Mucosa of rectum (tissue), 2 donors: Measurements from ENCODE around the gene RHEB.

ENCODE experiments used
- H3K27ac ChIP-seq, 2 donors: one replicate each; pipeline ENCODE4 v1.7.0; 2013; ENCODE audit warnings: inconsistent platforms in 2 of 2, low read depth in 2 of 2, low read length in 2 of 2
- H3K27me3 ChIP-seq, 2 donors: one replicate each; pipeline ENCODE4 v1.7.0; 2013; ENCODE audit warnings: low read length in 2 of 2; ENCODE audit not compliant: control insufficient read depth in 2 of 2, insufficient read depth in 2 of 2
- H3K36me3 ChIP-seq, 2 donors: one replicate each; pipeline ENCODE4 v1.7.0; 2013; ENCODE audit warnings: low read length in 2 of 2; ENCODE audit not compliant: control insufficient read depth in 2 of 2, insufficient read depth in 2 of 2
- H3K4me1 ChIP-seq, 2 donors: one replicate each; pipeline ENCODE4 v1.7.0; 2013; ENCODE audit warnings: low read length in 2 of 2, mild to moderate bottlenecking in 1 of 2; ENCODE audit not compliant: control insufficient read depth in 2 of 2, insufficient read depth in 2 of 2
- H3K4me3 ChIP-seq, 2 donors: one replicate each; pipeline ENCODE4 v1.7.0; 2013; ENCODE audit warnings: low read length in 2 of 2
- H3K9ac ChIP-seq, 2 donors: one replicate each; pipeline ENCODE4 v1.7.0; 2013; ENCODE audit warnings: low read length in 2 of 2, low read depth in 1 of 2, mild to moderate bottlenecking in 1 of 2
- H3K9me3 ChIP-seq, 2 donors: one replicate each; pipeline ENCODE4 v1.7.0; 2013; ENCODE audit warnings: low read length in 2 of 2; ENCODE audit not compliant: control insufficient read depth in 2 of 2
- donor health status: healthy.
- donor health status: Normal muscosa, but diverticular disease.

RHEB gene

DNA sequence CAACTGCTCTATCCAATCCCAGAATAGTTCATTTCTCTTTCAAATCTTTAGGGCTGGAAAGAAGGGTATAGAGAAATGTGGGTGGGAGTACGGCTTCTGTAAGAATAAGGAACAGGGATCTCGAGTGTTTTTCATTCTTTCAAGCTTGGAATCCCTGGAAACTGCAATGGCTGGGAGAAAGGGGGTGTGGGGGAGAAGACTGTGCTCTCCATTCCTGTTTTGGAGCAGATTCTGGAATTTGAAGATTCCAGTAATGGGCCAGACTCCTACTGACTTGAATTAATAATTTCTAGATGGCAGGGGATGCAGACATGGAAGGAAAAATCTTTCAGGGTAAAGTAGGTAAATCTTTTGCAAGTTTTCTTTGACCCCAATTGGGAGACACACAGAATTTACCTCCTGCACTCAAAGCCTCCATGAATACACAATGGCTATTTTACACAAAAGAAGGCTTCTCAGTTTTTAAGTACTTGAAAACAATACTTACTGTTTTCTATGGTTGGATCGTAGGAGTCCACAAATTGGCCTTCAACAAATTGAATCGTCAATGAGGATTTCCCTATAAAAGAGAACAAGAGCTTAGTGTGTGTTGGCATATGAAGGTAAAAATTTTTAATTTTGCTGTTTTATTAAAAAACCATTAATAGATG is 29.1 kb downstream of the RHEB start:
- Histone ChIP-seq H3K36me3 (peaks cover 22 to 25% of the 10 kb centered on the region in 2 donors), H3K9ac (no peak overlapping the region), H3K27ac (no peak overlapping the region), H3K9me3 (no peaks in the 10 kb centered on the region), H3K27me3 (no peaks in the 10 kb centered on the region), H3K4me1 (no peaks in the 10 kb centered on the region), H3K4me3 (no peak overlapping the region)

DNA sequence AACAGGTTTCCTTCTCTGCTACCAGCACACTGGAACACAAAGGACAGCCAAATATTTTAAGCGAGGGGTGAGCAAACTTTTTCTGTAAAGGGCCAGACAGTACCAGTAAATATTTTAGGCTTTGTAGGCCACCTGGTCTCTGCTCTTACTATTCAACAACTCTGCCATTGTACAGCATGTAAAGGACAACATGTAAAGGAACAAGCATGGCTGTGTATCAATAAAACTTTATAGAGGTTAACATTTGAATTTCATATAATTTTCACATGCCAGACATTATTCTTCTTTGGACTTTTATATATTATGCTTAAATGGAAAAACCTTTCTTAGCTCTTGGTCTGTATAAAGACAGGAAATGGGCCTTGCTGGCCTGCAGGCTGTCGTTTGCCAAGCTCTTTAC is 30.2 kb downstream of the RHEB start:
- Histone ChIP-seq H3K27ac (no peak overlapping the region), H3K9me3 (no peaks in the 10 kb centered on the region), H3K36me3 (peaks cover 25 to 26% of the 10 kb centered on the region in 2 donors), H3K27me3 (no peaks in the 10 kb centered on the region), H3K4me3 (no peak overlapping the region), H3K9ac (no peak overlapping the region), H3K4me1 (no peaks in the 10 kb centered on the region)

DNA sequence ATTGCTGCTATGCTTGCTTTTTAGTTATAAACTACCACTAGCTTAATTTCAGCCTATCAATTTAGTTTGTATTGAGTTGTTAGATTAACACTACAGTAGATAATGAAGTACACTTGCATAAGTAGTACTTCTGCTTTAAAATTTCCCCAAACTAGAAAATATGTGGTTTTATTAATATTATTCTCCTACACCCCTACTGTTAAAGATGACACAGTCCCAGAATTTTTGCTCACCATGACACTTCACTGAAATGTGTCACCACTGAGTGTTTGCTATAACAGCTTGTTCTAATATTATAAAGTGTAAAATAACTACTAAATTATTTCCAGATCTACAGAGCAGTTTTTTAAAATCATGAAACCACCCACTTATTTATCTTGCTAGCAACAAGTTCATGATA is 31.6 kb downstream of the RHEB start:
- H3K27ac ChIP-seq: no peak overlapping the region
- peaks cover 29 to 35% of the 10 kb centered on the region in 2 donors for H3K36me3 ChIP-seq

DNA sequence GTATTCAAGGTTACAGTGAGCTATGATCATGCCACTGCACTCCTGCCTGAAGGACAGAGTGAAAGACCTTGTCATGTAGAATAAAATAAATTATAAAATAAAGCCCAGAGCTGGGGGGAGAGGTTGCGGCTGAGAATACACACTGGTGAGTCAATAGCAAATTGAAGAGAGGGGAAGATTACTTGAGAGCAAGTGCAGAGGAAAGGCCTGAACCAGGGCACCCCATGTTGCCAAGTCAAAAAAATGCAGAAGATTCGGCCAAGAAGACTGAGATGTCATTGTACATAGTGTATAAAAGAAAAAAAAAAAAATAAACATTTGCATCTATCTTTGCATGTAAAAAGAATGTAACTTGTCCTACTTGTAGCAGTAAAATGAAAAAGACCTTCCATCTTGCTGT is 32.5 kb downstream of the RHEB start:
- Histone ChIP-seq H3K27ac (no peak overlapping the region), H3K36me3 (peaks cover 32 to 35% of the 10 kb centered on the region in 2 donors), H3K4me3 (no peak overlapping the region), H3K9ac (no peak overlapping the region), H3K27me3 (no peaks in the 10 kb centered on the region), H3K4me1 (no peaks in the 10 kb centered on the region), H3K9me3 (no peaks in the 10 kb centered on the region)

More for the DNA sequence above, 31.6 kb downstream of the RHEB start:
- Histone ChIP-seq H3K9me3 (no peaks in the 10 kb centered on the region), H3K4me1 (no peaks in the 10 kb centered on the region), H3K9ac (no peak overlapping the region), H3K4me3 (no peak overlapping the region), H3K27me3 (no peaks in the 10 kb centered on the region)

DNA sequence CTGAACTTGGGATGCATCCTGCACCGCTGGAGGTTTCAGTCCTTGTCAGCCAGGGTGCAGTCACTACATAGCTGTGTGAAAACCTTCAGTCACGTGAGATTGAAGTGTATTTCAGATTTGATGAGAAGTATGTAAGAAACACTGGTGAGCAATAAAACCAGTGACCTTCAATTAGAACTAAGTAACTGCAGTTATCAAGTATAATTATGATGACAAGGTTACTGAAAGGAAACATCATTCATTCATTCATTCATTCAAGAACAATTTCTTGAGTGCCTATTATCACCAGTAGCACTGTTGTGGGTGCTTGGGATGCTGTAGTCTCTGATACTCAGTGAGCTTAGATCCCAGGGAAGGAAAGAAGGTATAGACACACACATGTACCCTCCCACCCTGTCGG is 33.6 kb downstream of the RHEB start:
- no peaks in the 10 kb centered on the region for H3K27me3 ChIP-seq
- no peak overlapping the region for H3K27ac ChIP-seq
- peaks cover 36 to 38% of the 10 kb centered on the region in 2 donors for H3K36me3 ChIP-seq
- H3K9ac ChIP-seq: no peak overlapping the region
- H3K9me3 ChIP-seq: no peaks in the 10 kb centered on the region
- H3K4me1 ChIP-seq: no peaks in the 10 kb centered on the region
- no peak overlapping the region for H3K4me3 ChIP-seq

DNA sequence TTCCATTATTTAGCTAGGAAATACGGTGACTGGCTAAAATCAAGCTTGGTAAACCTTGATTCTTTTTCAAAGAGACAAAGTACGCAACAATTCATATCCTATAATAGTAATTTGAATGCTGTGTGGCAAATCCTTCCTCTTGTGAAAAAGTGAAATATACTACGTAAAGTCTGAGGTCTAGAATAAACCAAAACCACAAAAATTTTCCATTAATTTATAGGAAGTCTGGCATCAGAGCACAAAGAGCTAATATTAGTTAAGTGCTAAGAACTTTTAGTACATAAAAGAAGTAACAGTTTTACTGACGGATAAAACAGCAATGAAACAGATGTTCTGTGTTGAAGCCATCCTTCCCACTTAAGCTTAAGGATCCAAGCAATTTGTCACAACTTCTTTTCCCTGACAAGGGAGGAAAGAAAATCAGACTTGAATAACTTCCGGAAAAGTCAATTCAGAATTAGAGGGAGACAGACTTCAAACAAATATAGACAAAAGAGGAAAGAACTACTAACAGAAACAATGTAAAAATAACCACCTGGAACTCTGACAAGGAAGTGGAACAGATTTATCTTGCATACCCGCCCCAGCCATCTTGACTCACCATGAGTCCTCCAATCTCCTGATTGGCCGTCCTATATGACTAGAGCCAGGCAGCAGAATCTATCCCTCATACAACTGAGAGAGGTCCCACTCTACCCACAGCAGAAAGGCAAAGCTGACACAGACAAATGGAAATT is 34.6 kb downstream of the RHEB start:
- Histone ChIP-seq H3K4me3 (no peak overlapping the region), H3K27me3 (no peaks in the 10 kb centered on the region), H3K9ac (no peak overlapping the region), H3K27ac (no peak overlapping the region), H3K4me1 (no peaks in the 10 kb centered on the region), H3K36me3 (peaks cover 35 to 36% of the 10 kb centered on the region in 2 donors), H3K9me3 (no peaks in the 10 kb centered on the region)

DNA sequence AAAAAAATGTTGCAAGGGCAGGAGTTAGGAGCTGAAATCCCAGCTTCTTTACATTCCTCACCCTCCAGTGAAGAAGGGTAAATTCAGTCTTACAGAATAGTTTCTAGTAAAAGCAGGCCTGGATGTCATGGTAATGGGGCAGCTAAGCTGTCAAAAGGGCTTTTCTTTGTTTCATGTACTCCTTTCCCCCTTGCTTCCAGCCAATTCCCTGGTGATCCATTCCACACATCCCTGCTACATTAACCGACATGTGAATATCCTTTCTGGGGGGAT is 36.0 kb downstream of the RHEB start:
- Histone ChIP-seq H3K27me3 (no peaks in the 10 kb centered on the region), H3K9me3 (no peaks in the 10 kb centered on the region), H3K36me3 (peaks cover 21 to 24% of the 10 kb centered on the region in 2 donors), H3K4me1 (no peaks in the 10 kb centered on the region), H3K9ac (no peak overlapping the region), H3K4me3 (no peak overlapping the region), H3K27ac (no peak overlapping the region)

DNA sequence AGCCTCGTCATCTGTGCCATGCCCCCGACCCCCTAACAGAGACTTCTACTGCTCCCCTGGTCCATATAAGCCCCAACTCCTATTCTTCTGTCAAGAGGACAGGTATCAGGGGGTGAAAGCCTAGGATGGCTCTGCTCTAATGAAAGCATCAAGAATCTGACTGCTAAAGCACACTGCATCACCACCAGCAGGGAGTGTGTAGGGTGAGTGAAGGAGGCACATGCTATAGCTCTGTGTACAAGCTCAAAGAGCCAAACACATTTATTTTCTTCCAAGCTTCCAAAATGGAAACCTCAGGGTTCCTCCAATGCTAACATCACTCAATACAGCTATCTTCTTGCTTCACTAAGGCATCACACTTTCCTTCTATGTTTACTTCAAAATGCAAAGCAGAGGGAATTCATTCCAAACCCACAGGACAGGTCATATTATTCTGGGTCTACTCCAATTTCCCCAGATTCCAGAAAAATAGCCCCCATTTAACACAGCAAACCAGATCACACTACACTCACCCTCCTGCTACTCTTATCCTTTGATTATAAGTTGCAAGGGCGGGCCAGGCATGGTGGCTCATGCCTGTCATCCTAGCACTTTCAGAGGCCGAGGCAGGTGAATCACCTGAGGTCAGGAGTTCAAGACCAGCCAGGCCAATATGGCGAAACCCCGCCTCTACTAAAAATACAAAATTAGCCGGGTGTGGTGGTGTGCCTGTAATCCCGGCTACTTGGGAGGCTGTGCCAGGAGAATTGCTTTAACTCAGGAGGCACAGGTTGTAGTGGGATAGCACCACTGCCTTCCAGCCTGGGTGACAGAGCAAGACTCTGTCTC is 36.6 kb downstream of the RHEB start:
- peaks cover 21 to 22% of the 10 kb centered on the region in 2 donors for H3K36me3 ChIP-seq
- no peak overlapping the region for H3K27ac ChIP-seq
- no peak overlapping the region for H3K9ac ChIP-seq
- H3K27me3 ChIP-seq: no peaks in the 10 kb centered on the region
- no peaks in the 10 kb centered on the region for H3K4me1 ChIP-seq
- no peaks in the 10 kb centered on the region for H3K9me3 ChIP-seq
- no peak overlapping the region for H3K4me3 ChIP-seq

DNA sequence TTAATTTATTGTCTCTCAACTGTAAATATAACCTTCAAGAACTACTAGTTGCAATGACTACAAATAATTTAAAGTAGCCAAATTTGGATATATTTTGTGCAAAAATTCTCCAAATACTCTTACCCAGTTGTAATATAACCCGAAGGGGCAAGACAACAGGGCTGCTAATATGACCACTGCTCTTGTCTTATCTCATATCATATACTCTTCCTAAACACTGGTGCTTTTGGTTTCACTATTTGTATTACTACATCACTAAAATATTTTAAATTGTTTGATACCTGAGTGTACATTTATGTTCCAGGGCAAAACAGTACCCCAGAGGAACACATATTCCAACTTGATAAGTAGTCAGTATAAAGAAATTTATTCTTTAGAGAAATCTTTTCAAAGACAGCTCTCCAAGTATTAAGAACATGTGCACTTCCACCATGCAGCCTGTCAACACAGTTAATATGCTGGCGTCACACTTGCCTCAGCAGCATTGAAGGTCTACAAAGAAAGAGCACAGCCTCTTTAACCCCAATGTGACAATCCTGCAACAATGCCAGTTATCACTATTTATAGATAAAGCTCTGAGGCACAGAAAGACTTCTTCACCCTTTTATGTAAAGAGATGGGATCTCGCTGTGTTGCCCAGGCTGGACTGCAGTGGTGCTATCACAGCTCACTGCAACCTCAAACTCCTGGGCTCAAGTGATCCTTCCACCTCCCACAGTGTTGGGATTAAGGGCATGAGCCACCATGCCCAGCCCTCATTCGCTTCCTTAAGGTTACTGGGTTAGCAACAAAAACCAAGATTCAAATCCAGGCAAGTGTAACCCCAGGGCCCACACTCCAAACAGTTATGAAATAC is 37.8 kb downstream of the RHEB start:
- Histone ChIP-seq H3K36me3 (peaks cover 17 to 22% of the 10 kb centered on the region in 2 donors), H3K4me1 (no peaks in the 10 kb centered on the region)

More for the DNA sequence above, 37.8 kb downstream of the RHEB start:
- Histone ChIP-seq H3K9ac (no peak overlapping the region), H3K4me3 (no peak overlapping the region), H3K27ac (no peak overlapping the region), H3K9me3 (no peaks in the 10 kb centered on the region), H3K27me3 (no peaks in the 10 kb centered on the region)
